HCT116 (cell line): ENCODE measurements around the gene PPFIA1. TPM values are rescaled to one million over a fixed set of nuclear protein-coding genes. Genes with fewer than 3 reads are reported as not detected.

Experiments
- ATAC-seq: fragments of 200-7000 bp; cut with Tn5 transposase; 2 replicates; pipeline ENCODE4 v1.9.1; 2020; ENCODE audit warnings: mild to moderate bottlenecking, moderate library complexity
- BruUV-seq: library from RNA; stranded (reverse); fragments of 400-500 nt; replicated peaks from 2 replicates; lab custom pipeline; 2021; lab: Mats Ljungman, UMichigan
- CTCF ChIA-PET: fragments of 300-600 bp; sonication (Branson Sonifier 250); formaldehyde crosslinking; loops from one replicate; lab custom pipeline; 2021; ENCODE audit warnings: antibody characterized with exemption; lab: Charles Lee
- POLR2A ChIA-PET: fragments of 300-600, 350-600 bp; sonication (Branson Sonifier 250); formaldehyde crosslinking; loops from one replicate; lab custom pipeline; 2021; ENCODE audit warnings: antibody characterized with exemption; lab: Charles Lee
- RAD21 ChIA-PET, 2 experiments: fragments of 300-600 bp; sonication (Branson Sonifier 250); formaldehyde crosslinking; loops; one replicate each; lab custom pipeline; 2023; ENCODE audit warnings: low total read pairs in 2 of 2; ENCODE audit not compliant: uncharacterized antibody in 2 of 2, unreplicated experiment in 2 of 2, low non-redundant PET in 1 of 2; lab: Charles Lee
- DNase-seq: peaks from one replicate; pipeline ENCODE4 v3.0.0-alpha.2; 2010; ENCODE audit warnings: low read depth, low spot score
- H2AFZ ChIP-seq: fragments of 200-600 bp; shearing (Covaris generic), sonication (generic); 2 replicates; pipeline ENCODE4 v1.6.1; 2017; ENCODE audit warnings: low read depth, mixed run types, mixed read lengths, antibody characterized with exemption, low read length; ENCODE audit not compliant: poor library complexity, severe bottlenecking
- H3K27ac ChIP-seq: 2 replicates; pipeline ENCODE4 v1.5.1; 2012; ENCODE audit warnings: low read depth, low read length
- H3K27me3 ChIP-seq: fragments of 200-600 bp; sonication (generic); 2 replicates; pipeline ENCODE4 v1.6.1; 2016; ENCODE audit warnings: mixed run types, low read length, mixed read lengths; ENCODE audit not compliant: insufficient read depth
- H3K36me3 ChIP-seq, 2 experiments: fragments of 200-500 bp in 1 of 2; fragments of 200-600 bp in 1 of 2; sonication (Bioruptor generic) in 1 of 2; sonication (generic) in 1 of 2; 2 replicates each; pipeline versions ENCODE4 v1.5.1 to v1.6.1; 2014 to 2016; ENCODE audit warnings: low read length in 2 of 2, inconsistent platforms in 1 of 2, mixed read lengths in 1 of 2, mixed run types in 1 of 2; ENCODE audit not compliant: insufficient read depth in 2 of 2, control insufficient read depth in 1 of 2
- H3K4me1 ChIP-seq, 2 experiments: fragments of 200-600 bp in 1 of 2; sonication (generic) in 1 of 2; 2 replicates each; pipeline versions ENCODE4 v1.5.1 to v1.6.1; 2012 to 2017; ENCODE audit warnings: low read length in 2 of 2, inconsistent platforms in 1 of 2, mild to moderate bottlenecking in 1 of 2, mixed read lengths in 1 of 2, mixed run types in 1 of 2, moderate library complexity in 1 of 2; ENCODE audit not compliant: insufficient read depth in 2 of 2, control insufficient read depth in 1 of 2
- H3K4me2 ChIP-seq: fragments of 200-600 bp; sonication (generic); 2 replicates; pipeline ENCODE4 v1.6.1; 2017; ENCODE audit warnings: mixed run types, low read length, mixed read lengths
- H3K4me3 ChIP-seq, 2 experiments: fragments of 200-600 bp in 1 of 2; sonication (generic) in 1 of 2; replicated peaks in 1 of 2; 2 replicates each; pipeline ENCODE4 v1.5.1; 2011 to 2016; ENCODE audit warnings: low read length in 2 of 2, control low read depth in 1 of 2, low read depth in 1 of 2, mild to moderate bottlenecking in 1 of 2, mixed read lengths in 1 of 2, mixed run types in 1 of 2
- H3K79me2 ChIP-seq: fragments of 200-600 bp; sonication (generic); 2 replicates; pipeline ENCODE4 v1.6.1; 2017; ENCODE audit warnings: mild to moderate bottlenecking, mixed run types, low read length, moderate library complexity, mixed read lengths; ENCODE audit not compliant: insufficient read depth
- H3K9ac ChIP-seq: fragments of 200-600 bp; sonication (generic); 2 replicates; pipeline ENCODE4 v1.6.1; 2016; ENCODE audit warnings: low read length, mixed read lengths
- H3K9me2 ChIP-seq: fragments of 200-600 bp; sonication (generic), shearing (Covaris generic); 2 replicates; pipeline ENCODE4 v1.6.1; 2017; ENCODE audit warnings: mixed run types, mild to moderate bottlenecking, moderate library complexity; ENCODE audit not compliant: insufficient read depth
- H3K9me3 ChIP-seq, 2 experiments: fragments of 200-500 bp in 1 of 2; fragments of 200-600 bp in 1 of 2; sonication (Bioruptor generic) in 1 of 2; sonication (generic) in 1 of 2; 2 replicates each; pipeline ENCODE4 v1.6.1; 2014 to 2017; ENCODE audit warnings: low read length in 2 of 2, mixed read lengths in 2 of 2, inconsistent platforms in 1 of 2, low read depth in 1 of 2, mild to moderate bottlenecking in 1 of 2, mixed run types in 1 of 2, moderate library complexity in 1 of 2; ENCODE audit not compliant: control insufficient read depth in 1 of 2, insufficient read depth in 1 of 2
- H4K20me1 ChIP-seq: fragments of 200-600 bp; sonication (generic), shearing (Covaris generic); 2 replicates; pipeline ENCODE4 v1.6.1; 2017; ENCODE audit warnings: mixed run types, mild to moderate bottlenecking, moderate library complexity; ENCODE audit not compliant: insufficient read depth
- CBX3 ChIP-seq: IDR thresholded peaks from 2 replicates; pipeline ENCODE4 v1.6.1; 2012; ENCODE audit warnings: low read depth
- CEBPB ChIP-seq: IDR thresholded peaks from 2 replicates; pipeline ENCODE4 v1.6.1; 2012; ENCODE audit warnings: low read depth
- EGR1 ChIP-seq: IDR thresholded peaks from 2 replicates; pipeline ENCODE4 v1.6.1; 2012; ENCODE audit warnings: low read depth
- ELF1 ChIP-seq: IDR thresholded peaks from 2 replicates; pipeline ENCODE4 v1.6.1; 2012; ENCODE audit warnings: low read depth, borderline replicate concordance
- EZH2phosphoT487 ChIP-seq: fragments of 200-600 bp; IDR thresholded peaks from 2 replicates; pipeline ENCODE4 v1.6.1; 2018; ENCODE audit warnings: antibody characterized with exemption, borderline replicate concordance
- MAX ChIP-seq: IDR thresholded peaks from 2 replicates; pipeline ENCODE4 v1.6.1; 2012
- POLR2A ChIP-seq: IDR thresholded peaks from 2 replicates; pipeline ENCODE4 v1.7.0; 2011; ENCODE audit warnings: borderline replicate concordance; ENCODE audit not compliant: insufficient read depth, insufficient read length; ENCODE audit errors: extremely low read depth
- REST ChIP-seq: IDR thresholded peaks from 2 replicates; pipeline ENCODE4 v1.6.1; 2012; ENCODE audit warnings: low read depth
- SIN3A ChIP-seq: IDR thresholded peaks from 2 replicates; pipeline ENCODE4 v1.6.1; 2012; ENCODE audit warnings: low read depth
- SP1 ChIP-seq: IDR thresholded peaks from 2 replicates; pipeline ENCODE4 v1.6.1; 2012; ENCODE audit warnings: low read depth
- SRF ChIP-seq: IDR thresholded peaks from 2 replicates; pipeline ENCODE4 v1.6.1; 2012; ENCODE audit warnings: low read depth
- YY1 ChIP-seq: IDR thresholded peaks from 2 replicates; pipeline ENCODE4 v1.6.1; 2011; ENCODE audit warnings: low read length, low read depth, moderate library complexity, mild to moderate bottlenecking; ENCODE audit not compliant: insufficient replicate concordance; ENCODE audit errors: extremely low read depth
- ZFX ChIP-seq: fragments of 450-650 bp; IDR thresholded peaks from 2 replicates; pipeline ENCODE4 v1.6.1; 2017
- ZNF274 ChIP-seq: fragments of 200-500 bp; sonication (Bioruptor generic); IDR thresholded peaks from 2 replicates; pipeline ENCODE4 v1.6.1; 2014; ENCODE audit warnings: mild to moderate bottlenecking, low read depth, low read length, inconsistent platforms
- intact Hi-C: fragments of 100-400 bp; cut with micrococcal nuclease; formaldehyde crosslinking; loops from 2 replicates; pipeline ENCODE4 v1.10.0; 2022
- total RNA-seq: library from RNA; stranded (reverse); gene quantifications from one replicate; pipeline ENCODE4 v1.2.1, GENCODE V29; 2021; ENCODE audit not compliant: unreplicated experiment
- TF ChIP-seq, protein P1 (sequence below), 3 experiments: fragments of 200-600 bp in 1 of 3; sonication (generic) in 1 of 3; IDR thresholded peaks in 2 of 3; conservative IDR thresholded peaks in 1 of 3; 2 replicates each; pipeline ENCODE4 v1.5.1; 2012 to 2017; ENCODE audit warnings: low read depth in 2 of 3, low read length in 2 of 3, antibody characterized with exemption in 1 of 3, borderline replicate concordance in 1 of 3, control low read depth in 1 of 3, mild to moderate bottlenecking in 1 of 3, mixed read lengths in 1 of 3, mixed run types in 1 of 3, moderate library complexity in 1 of 3; ENCODE audit not compliant: insufficient read depth in 1 of 3

The PPFIA1 gene
- total RNA-seq, 1 experiment from 2014 or later, result 48.6 TPM

- Histone ChIP-seq H3K4me3 (no peak overlapping the region), H3K27me3 (no peaks in the 10 kb centered on the region), H2AFZ (no peak overlapping the region), H3K4me1 (no peaks in the 10 kb centered on the region), H3K9ac (no peak overlapping the region), H3K9me2 (no peaks in the 10 kb centered on the region), H3K4me2 (no peak overlapping the region), H3K36me3 (peaks cover 51 to 53% of the 10 kb centered on the region in 2 experiments; a peak in 3 of 4 replicates), H3K9me3 (no peaks in the 10 kb centered on the region), H4K20me1 (no peaks in the 10 kb centered on the region), H3K27ac (no peak overlapping the region), H3K79me2 (peaks cover 8% of the 10 kb centered on the region; the same call in 1 of the 2 replicates)
- ChIA-PET CTCF (no interaction called here), RAD21 (no interaction called here), POLR2A (no interaction called here)
- no TSS peak for BruUV-seq
- intact Hi-C loops, result no loop called here
- TF ChIP-seq EZH2phosphoT487 (no peak), SP1 (no peak), ELF1 (no peak), MAX (no peak), SIN3A (no peak), CBX3 (no peak), SRF (no peak), POLR2A (no peak), EGR1 (no peak), YY1 (no peak), REST (no peak), ZNF274 (no peak), ZFX (no peak), CEBPB (no peak)
- TF ChIP-seq, protein P1, sequence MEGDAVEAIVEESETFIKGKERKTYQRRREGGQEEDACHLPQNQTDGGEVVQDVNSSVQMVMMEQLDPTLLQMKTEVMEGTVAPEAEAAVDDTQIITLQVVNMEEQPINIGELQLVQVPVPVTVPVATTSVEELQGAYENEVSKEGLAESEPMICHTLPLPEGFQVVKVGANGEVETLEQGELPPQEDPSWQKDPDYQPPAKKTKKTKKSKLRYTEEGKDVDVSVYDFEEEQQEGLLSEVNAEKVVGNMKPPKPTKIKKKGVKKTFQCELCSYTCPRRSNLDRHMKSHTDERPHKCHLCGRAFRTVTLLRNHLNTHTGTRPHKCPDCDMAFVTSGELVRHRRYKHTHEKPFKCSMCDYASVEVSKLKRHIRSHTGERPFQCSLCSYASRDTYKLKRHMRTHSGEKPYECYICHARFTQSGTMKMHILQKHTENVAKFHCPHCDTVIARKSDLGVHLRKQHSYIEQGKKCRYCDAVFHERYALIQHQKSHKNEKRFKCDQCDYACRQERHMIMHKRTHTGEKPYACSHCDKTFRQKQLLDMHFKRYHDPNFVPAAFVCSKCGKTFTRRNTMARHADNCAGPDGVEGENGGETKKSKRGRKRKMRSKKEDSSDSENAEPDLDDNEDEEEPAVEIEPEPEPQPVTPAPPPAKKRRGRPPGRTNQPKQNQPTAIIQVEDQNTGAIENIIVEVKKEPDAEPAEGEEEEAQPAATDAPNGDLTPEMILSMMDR (IDR thresholded peaks at IDR 0.05 in 2 of 3, conservative IDR thresholded peaks at IDR 0.05 in 1 of 3; ENCODE audit: borderline replicate concordance in 1 of 3, insufficient read depth in 1 of 3, low read depth in 2 of 3, low read length in 2 of 3), result no peak
- no peak for ATAC-seq
- no peak for DNase-seq
These were observed 158.9 kb downstream of the PPFIA1 start for GRCh38 chr11:70429428-70429705.
